HepG2 (cell line): Measurements from ENCODE around the gene PAM16. TPM values are rescaled to one million over a fixed set of nuclear protein-coding genes. Genes with fewer than 3 reads are reported as not detected.

ENCODE experiments used
- ATAC-seq: fragments of 200-7000 bp; cut with Tn5 transposase; 3 replicates; pipeline ENCODE4 v1.9.1; 2020; ENCODE audit warnings: mild to moderate bottlenecking, moderate library complexity
- BruUV-seq: library from RNA; stranded (reverse); fragments of 400-500 nt; replicated peaks from 2 replicates; lab custom pipeline; 2021; lab: Mats Ljungman, UMichigan
- CTCF ChIA-PET: fragments of 300-600 bp; formaldehyde crosslinking; extraction: SDS; loops from one replicate; lab custom pipeline; 2021; ENCODE audit warnings: low total read pairs, inconsistent platforms, low intra/inter-chr PET ratio; lab: Yijun Ruan, JAX
- POLR2A ChIA-PET: fragments of 350-600 bp; sonication (Branson Sonifier 250); formaldehyde crosslinking; loops from one replicate; lab custom pipeline; 2020; ENCODE audit warnings: antibody characterized with exemption, inconsistent platforms; lab: Yijun Ruan, JAX
- DNase-seq: peaks from one replicate; pipeline ENCODE4 v3.0.0-alpha.2; 2015; ENCODE audit warnings: low spot score
- FAIRE-seq: peaks from 3 replicates; lab custom pipeline; 2011; peaks lifted over from hg19 to GRCh38; lab: Jason Lieb, UNC
- H2AFZ ChIP-seq: one replicate; pipeline ENCODE4 v1.6.1; 2011; ENCODE audit warnings: low read length, inconsistent platforms
- H3K27ac ChIP-seq: fragments of 300-600 bp; 3 replicates; pipeline ENCODE4 v1.8.0; 2011; ENCODE audit warnings: mixed run types, mild to moderate bottlenecking, mixed read lengths, low read length, inconsistent platforms; ENCODE audit not compliant: insufficient read depth; ENCODE audit errors: extremely low read length
- H3K27me3 ChIP-seq, 2 experiments: fragments of 200-600 bp in 1 of 2; 2 replicates in 1 of 2; 3 replicates in 1 of 2; pipeline versions ENCODE4 v1.6.0 to v1.8.0; 2011; ENCODE audit warnings: low read length in 2 of 2, mild to moderate bottlenecking in 2 of 2, moderate library complexity in 2 of 2, inconsistent platforms in 1 of 2; ENCODE audit not compliant: insufficient read depth in 2 of 2, control insufficient read depth in 1 of 2
- H3K36me3 ChIP-seq, 2 experiments: fragments of 200-600 bp in 1 of 2; replicated peaks in 1 of 2; 2 replicates in 1 of 2; 3 replicates in 1 of 2; pipeline versions ENCODE4 v1.5.1 to v1.8.0; 2011; ENCODE audit warnings: low read length in 2 of 2, inconsistent platforms in 1 of 2; ENCODE audit not compliant: insufficient read depth in 2 of 2, control insufficient read depth in 1 of 2
- H3K4me1 ChIP-seq: 2 replicates; pipeline ENCODE4 v1.5.1; 2012; ENCODE audit warnings: low read length, inconsistent platforms; ENCODE audit not compliant: insufficient read depth
- H3K4me2 ChIP-seq: 2 replicates; pipeline ENCODE4 v1.6.0; 2011; ENCODE audit warnings: low read depth, low read length, inconsistent platforms
- H3K4me3 ChIP-seq, 3 experiments: fragments of 200-600 bp in 1 of 3; sonication (generic), shearing (Covaris generic) in 1 of 3; replicated peaks in 1 of 3; 2 replicates each; pipeline ENCODE4 v1.5.1; 2011 to 2016; ENCODE audit warnings: low read length in 3 of 3, inconsistent platforms in 2 of 3, low read depth in 2 of 3, mild to moderate bottlenecking in 2 of 3, control low read depth in 1 of 3, mixed read lengths in 1 of 3; ENCODE audit not compliant: insufficient read depth in 1 of 3
- H3K79me2 ChIP-seq: one replicate; pipeline ENCODE4 v1.6.1; 2011; ENCODE audit warnings: low read length, inconsistent platforms; ENCODE audit not compliant: insufficient read depth
- H3K9ac ChIP-seq: 2 replicates; pipeline ENCODE4 v1.6.0; 2011; ENCODE audit warnings: mild to moderate bottlenecking, low read depth, low read length, inconsistent platforms; ENCODE audit not compliant: insufficient read depth
- H3K9me3 ChIP-seq: 2 replicates; pipeline ENCODE4 v1.5.1; 2012; ENCODE audit warnings: mild to moderate bottlenecking, low read length
- H4K20me1 ChIP-seq: 2 replicates; pipeline ENCODE4 v1.6.0; 2011; ENCODE audit warnings: inconsistent platforms, mild to moderate bottlenecking, low read length, moderate library complexity; ENCODE audit not compliant: insufficient read depth
- ATF7-NPFF ChIP-seq: sonication (generic); formaldehyde crosslinking; IDR thresholded peaks from 2 replicates; pipeline ENCODE4 v1.8.1; 2023; ENCODE audit warnings: mild to moderate bottlenecking, low read depth, missing genetic modification reagents, moderate library complexity
- BORCS8-MEF2B ChIP-seq: sonication (generic); formaldehyde crosslinking; IDR thresholded peaks from 2 replicates; pipeline ENCODE4 v1.8.0; 2022; ENCODE audit warnings: mild to moderate bottlenecking, missing genetic modification reagents
- NBN ChIP-seq: fragments of 450-650 bp; conservative IDR thresholded peaks from 2 replicates; pipeline ENCODE4 v1.6.1; 2017
- ZFP90 ChIP-seq: sonication (generic); formaldehyde crosslinking; IDR thresholded peaks from 2 replicates; pipeline ENCODE4 v1.8.0; 2022; ENCODE audit warnings: missing genetic modification reagents, mild to moderate bottlenecking, inconsistent platforms, borderline replicate concordance
- ZNF629 ChIP-seq: sonication (generic); formaldehyde crosslinking; conservative IDR thresholded peaks from 2 replicates; pipeline ENCODE4 v1.5.0; 2020; ENCODE audit warnings: missing genetic modification reagents
- ZNF768 ChIP-seq: sonication (generic); formaldehyde crosslinking; IDR thresholded peaks from 2 replicates; pipeline ENCODE4 v1.4.0; 2020; ENCODE audit warnings: missing genetic modification reagents
- ZNF777 ChIP-seq: sonication (generic); formaldehyde crosslinking; IDR thresholded peaks from 2 replicates; pipeline ENCODE4 v1.4.0; 2020; ENCODE audit warnings: missing genetic modification reagents
- WGBS: methylation state at CpG from one replicate; pipeline ENCODE4 v1.1.6; 2017; ENCODE audit warnings: low lambda C conversion rate; 5-methylcytosine and 5-hydroxymethylcytosine counted together
- in situ Hi-C: cut with HindIII; loops from 2 replicates; pipeline ENCODE4 v1.10.0; 2017; ENCODE audit warnings: low pct_unique_long_range_greater_than_20kb; ENCODE audit not compliant: extremely low pct_ligation_motif_present
- intact Hi-C: fragments of 100-400 bp; cut with micrococcal nuclease; formaldehyde crosslinking; loops from one replicate; pipeline ENCODE4 v1.10.0; 2022; ENCODE audit not compliant: unreplicated experiment
- polyA plus RNA-seq, 8 experiments: library from polyadenylated mRNA; depleted of rRNA in 3 of 8; stranded (reverse) in 7 of 8; unstranded in 1 of 8; fragments of >200 nt; fragmentation: Illumina TruSeq in 4 of 8; extraction: Trizol in 4 of 8; gene quantifications; 2 replicates each; pipeline versions ENCODE4 v1.2.1 to v1.2.3, GENCODE V29; 2011 to 2016; ENCODE audit warnings: low read depth in 4 of 8, missing spikeins in 1 of 8, mixed read lengths in 1 of 8; ENCODE audit not compliant: insufficient read depth in 1 of 8
- total RNA-seq, 5 experiments: library from RNA; depleted of rRNA; stranded (reverse); fragments of >200 nt; fragmentation: Illumina TruSeq; extraction: Trizol; gene quantifications; 2 replicates each; pipeline ENCODE4 v1.2.3, GENCODE V29; 2016; ENCODE audit warnings: low read depth in 1 of 5
- TF ChIP-seq, protein P1 (sequence below): fragments of 450-650 bp; IDR thresholded peaks from 2 replicates; pipeline ENCODE4 v1.6.1; 2016
- TF ChIP-seq, protein P2 (sequence below): sonication (generic); formaldehyde crosslinking; IDR thresholded peaks from 2 replicates; pipeline ENCODE4 v1.5.1; 2020; ENCODE audit warnings: missing genetic modification reagents, mild to moderate bottlenecking, borderline replicate concordance
- TF ChIP-seq, protein P3 (sequence below): sonication (generic); formaldehyde crosslinking; IDR thresholded peaks from 2 replicates; pipeline ENCODE4 v1.4.0; 2020; ENCODE audit warnings: mild to moderate bottlenecking, missing genetic modification reagents
- TF ChIP-seq, protein P4 (sequence below): sonication (generic); formaldehyde crosslinking; IDR thresholded peaks from 2 replicates; pipeline ENCODE4 v1.5.0; 2020; ENCODE audit warnings: mild to moderate bottlenecking, missing genetic modification reagents

PAM16 gene
- total and polyA plus RNA-seq, 2 of the 13 experiments (the other 11 are each of a cell fraction or from before 2014, with no cell fraction given) = 51.5 to 51.8 TPM

DNA sequence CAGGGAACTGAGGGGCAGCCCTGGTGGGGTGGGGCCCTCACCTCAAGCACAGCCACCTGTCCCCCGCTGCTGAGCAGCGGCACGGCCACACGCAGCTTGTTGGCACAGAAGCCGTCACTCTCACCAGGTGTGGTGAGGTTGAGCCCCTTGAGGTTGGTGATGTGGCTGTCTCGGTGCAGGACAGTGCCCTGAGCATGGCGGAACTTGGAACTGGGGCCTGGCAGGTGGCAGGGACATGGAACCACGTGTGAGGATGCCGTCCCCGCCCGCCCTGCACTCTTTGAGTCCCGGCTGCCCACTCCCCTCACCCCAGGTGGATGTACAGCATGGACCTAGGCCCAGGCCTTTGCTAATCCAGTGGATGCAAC, 10.8 kb upstream of the PAM16 start:
- 100% methylated on average over 2 of the region's 12 CpGs for WGBS
- Histone ChIP-seq H4K20me1 (no peaks in the 10 kb centered on the region), H3K9ac (no peak overlapping the region), H3K27me3 (no peaks in the 10 kb centered on the region), H3K27ac (no peak overlapping the region), H2AFZ (no peak overlapping the region), H3K4me2 (no peak overlapping the region), H3K36me3 (peaks cover 0 to 1% of the 10 kb centered on the region in 2 experiments; a peak in 1 of 5 replicates), H3K4me3 (no peak overlapping the region), H3K9me3 (no peaks in the 10 kb centered on the region), H3K79me2 (no peaks in the 10 kb centered on the region), H3K4me1 (peaks cover 24% of the 10 kb centered on the region)
- in situ Hi-C loops = no loop called here
- TF ChIP-seq ZFP90 (CRISPR knock-in tag) = no peak
- TF ChIP-seq, protein P1, sequence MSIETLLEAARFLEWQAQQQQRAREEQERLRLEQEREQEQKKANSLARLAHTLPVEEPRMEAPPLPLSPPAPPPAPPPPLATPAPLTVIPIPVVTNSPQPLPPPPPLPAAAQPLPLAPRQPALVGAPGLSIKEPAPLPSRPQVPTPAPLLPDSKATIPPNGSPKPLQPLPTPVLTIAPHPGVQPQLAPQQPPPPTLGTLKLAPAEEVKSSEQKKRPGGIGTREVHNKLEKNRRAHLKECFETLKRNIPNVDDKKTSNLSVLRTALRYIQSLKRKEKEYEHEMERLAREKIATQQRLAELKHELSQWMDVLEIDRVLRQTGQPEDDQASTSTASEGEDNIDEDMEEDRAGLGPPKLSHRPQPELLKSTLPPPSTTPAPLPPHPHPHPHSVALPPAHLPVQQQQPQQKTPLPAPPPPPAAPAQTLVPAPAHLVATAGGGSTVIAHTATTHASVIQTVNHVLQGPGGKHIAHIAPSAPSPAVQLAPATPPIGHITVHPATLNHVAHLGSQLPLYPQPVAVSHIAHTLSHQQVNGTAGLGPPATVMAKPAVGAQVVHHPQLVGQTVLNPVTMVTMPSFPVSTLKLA = 0 out of 2 replicates have a peak, but pooled peaks have one; percentile 31
- TF ChIP-seq ZNF768 (CRISPR knock-in tag) = peak; percentile 9; the same call in 1 of the 2 replicates
- ChIA-PET POLR2A (interaction anchor here (1.8 to 2.4 kb wide), 2 partner anchors 9 to 11 kb away, joined by 9 to 10 read pairs; partner anchors contain the start of gene VASN), CTCF (interaction anchor here (4.9 kb wide), 1 partner anchor 41 kb away, joined by 92 read pairs; no protein-coding TSS in a partner anchor)
- DNase-seq (no peak), FAIRE-seq (no peak), ATAC-seq (no peak)
- BruUV-seq = no TSS peak
- intact Hi-C loops = no loop called here

DNA sequence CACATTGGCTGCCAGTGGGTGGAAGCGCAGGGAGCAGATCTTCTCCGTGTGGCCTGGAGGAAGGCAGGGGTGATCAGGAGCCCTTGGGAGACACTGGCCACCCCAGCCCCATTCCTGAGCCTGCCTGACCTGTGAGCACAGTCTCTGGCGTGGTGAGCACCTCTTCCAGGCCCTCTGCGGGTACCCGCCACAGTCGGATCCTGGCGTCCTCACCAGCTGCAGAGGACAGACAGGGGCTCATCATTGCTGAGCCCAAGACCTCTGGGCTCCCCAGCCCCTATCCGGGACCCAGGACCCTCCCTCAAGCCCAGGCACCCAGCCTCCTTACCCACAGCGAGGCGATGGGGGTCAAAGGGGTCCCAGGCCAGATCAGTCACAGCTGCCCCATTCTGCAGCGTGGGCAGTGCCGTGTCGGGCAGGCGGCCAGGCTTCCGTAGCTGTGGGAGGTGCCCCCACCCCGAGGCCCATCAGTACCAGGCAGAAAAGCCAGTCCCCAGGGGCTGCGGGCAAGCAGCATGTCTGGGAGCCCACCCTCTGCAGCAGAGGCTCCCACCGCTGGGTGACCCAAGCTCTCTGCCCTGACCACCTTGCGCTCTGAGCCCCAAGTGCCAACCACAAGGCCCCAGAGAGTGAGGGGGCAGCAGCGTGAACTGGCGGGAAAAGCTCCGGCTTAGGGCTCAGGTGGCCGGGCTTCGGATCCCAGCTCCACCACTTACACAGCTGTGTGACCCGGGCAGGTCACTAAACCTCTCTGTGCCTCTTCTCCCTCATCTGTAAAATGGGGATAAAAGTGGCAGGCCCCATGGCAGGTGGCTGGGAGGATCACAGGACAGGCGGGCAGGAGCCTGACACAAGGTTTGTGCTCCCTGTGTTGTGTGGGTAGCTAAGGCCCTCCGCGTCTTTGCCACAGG, 10.2 kb upstream of the PAM16 start:
- ChIA-PET POLR2A (interaction anchor here (1.5 to 2.4 kb wide), 3 partner anchors 10 to 11 kb away, joined by 5 to 10 read pairs (median 9); partner anchors contain the start of genes PAM16 and VASN), CTCF (interaction anchor here (4.9 kb wide), 1 partner anchor 42 kb away, joined by 92 read pairs; no protein-coding TSS in a partner anchor)
- FAIRE-seq (no peak), ATAC-seq (no peak; the same call in 2 of the 3 replicates), DNase-seq (no peak)
- Histone ChIP-seq H3K27me3 (no peaks in the 10 kb centered on the region), H3K4me2 (no peak overlapping the region), H3K4me1 (peaks cover 17% of the 10 kb centered on the region), H3K27ac (no peak overlapping the region), H3K9me3 (no peaks in the 10 kb centered on the region), H4K20me1 (no peaks in the 10 kb centered on the region), H2AFZ (no peak overlapping the region), H3K9ac (no peak overlapping the region), H3K36me3 (peaks cover 0 to 1% of the 10 kb centered on the region in 2 experiments; a peak in 1 of 5 replicates), H3K4me3 (no peak overlapping the region), H3K79me2 (no peaks in the 10 kb centered on the region)
- WGBS = 99% methylated on average over 10 of the region's 28 CpGs
- BruUV-seq = no TSS peak
- in situ Hi-C loops (no loop called here), intact Hi-C loops (no loop called here)
- TF ChIP-seq, protein P2, sequence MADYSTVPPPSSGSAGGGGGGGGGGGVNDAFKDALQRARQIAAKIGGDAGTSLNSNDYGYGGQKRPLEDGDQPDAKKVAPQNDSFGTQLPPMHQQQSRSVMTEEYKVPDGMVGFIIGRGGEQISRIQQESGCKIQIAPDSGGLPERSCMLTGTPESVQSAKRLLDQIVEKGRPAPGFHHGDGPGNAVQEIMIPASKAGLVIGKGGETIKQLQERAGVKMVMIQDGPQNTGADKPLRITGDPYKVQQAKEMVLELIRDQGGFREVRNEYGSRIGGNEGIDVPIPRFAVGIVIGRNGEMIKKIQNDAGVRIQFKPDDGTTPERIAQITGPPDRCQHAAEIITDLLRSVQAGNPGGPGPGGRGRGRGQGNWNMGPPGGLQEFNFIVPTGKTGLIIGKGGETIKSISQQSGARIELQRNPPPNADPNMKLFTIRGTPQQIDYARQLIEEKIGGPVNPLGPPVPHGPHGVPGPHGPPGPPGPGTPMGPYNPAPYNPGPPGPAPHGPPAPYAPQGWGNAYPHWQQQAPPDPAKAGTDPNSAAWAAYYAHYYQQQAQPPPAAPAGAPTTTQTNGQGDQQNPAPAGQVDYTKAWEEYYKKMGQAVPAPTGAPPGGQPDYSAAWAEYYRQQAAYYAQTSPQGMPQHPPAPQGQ (CRISPR knock-in tag) = no peak
- TF ChIP-seq ATF7-NPFF (no peak), BORCS8-MEF2B (CRISPR knock-in tag) (no peak), ZNF777 (CRISPR knock-in tag) (no peak), ZNF629 (CRISPR knock-in tag) (peak; percentile 46; the same call in 1 of the 2 replicates), NBN (no peak)
- TF ChIP-seq, protein P3, sequence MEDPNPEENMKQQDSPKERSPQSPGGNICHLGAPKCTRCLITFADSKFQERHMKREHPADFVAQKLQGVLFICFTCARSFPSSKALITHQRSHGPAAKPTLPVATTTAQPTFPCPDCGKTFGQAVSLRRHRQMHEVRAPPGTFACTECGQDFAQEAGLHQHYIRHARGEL = no peak
- TF ChIP-seq, protein P4, sequence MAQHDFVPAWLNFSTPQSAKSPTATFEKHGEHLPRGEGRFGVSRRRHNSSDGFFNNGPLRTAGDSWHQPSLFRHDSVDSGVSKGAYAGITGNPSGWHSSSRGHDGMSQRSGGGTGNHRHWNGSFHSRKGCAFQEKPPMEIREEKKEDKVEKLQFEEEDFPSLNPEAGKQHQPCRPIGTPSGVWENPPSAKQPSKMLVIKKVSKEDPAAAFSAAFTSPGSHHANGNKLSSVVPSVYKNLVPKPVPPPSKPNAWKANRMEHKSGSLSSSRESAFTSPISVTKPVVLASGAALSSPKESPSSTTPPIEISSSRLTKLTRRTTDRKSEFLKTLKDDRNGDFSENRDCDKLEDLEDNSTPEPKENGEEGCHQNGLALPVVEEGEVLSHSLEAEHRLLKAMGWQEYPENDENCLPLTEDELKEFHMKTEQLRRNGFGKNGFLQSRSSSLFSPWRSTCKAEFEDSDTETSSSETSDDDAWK = no peak
